HUES48 (cell line): ENCODE data around the gene HES2.

Source experiments
- H3K27ac ChIP-seq: one replicate; pipeline ENCODE4 v1.7.0; 2013; ENCODE audit warnings: low read depth, low read length, inconsistent platforms
- H3K27me3 ChIP-seq: 2 replicates; pipeline ENCODE4 v1.6.1; 2013; ENCODE audit warnings: mild to moderate bottlenecking, low read length; ENCODE audit not compliant: control insufficient read depth, insufficient read depth
- H3K36me3 ChIP-seq: 2 replicates; pipeline ENCODE4 v1.6.1; 2013; ENCODE audit warnings: low read length; ENCODE audit not compliant: control insufficient read depth, insufficient read depth
- H3K4me1 ChIP-seq: 2 replicates; pipeline ENCODE4 v1.6.1; 2013; ENCODE audit warnings: mild to moderate bottlenecking, low read length; ENCODE audit not compliant: control insufficient read depth, insufficient read depth
- H3K4me3 ChIP-seq: 2 replicates; pipeline ENCODE4 v1.5.1; 2013; ENCODE audit warnings: mild to moderate bottlenecking, low read depth, low read length
- H3K9ac ChIP-seq: 2 replicates; pipeline ENCODE4 v1.6.1; 2013; ENCODE audit warnings: mild to moderate bottlenecking, low read depth, low read length, moderate library complexity
- H3K9me3 ChIP-seq: 2 replicates; pipeline ENCODE4 v1.6.1; 2013; ENCODE audit warnings: low read length; ENCODE audit not compliant: control insufficient read depth, insufficient read depth

HES2 gene

GRCh38 chr1:6424000-6424565 is 4.4 kb upstream of the HES2 start:
- Histone ChIP-seq H3K4me3 (peak overlapping the region; percentile 34; the same call in 1 of the 2 replicates), H3K27ac (no peak overlapping the region), H3K36me3 (no peaks in the 10 kb centered on the region), H3K9me3 (no peaks in the 10 kb centered on the region), H3K27me3 (peaks cover 84% of the 10 kb centered on the region), H3K4me1 (peaks cover 3% of the 10 kb centered on the region; the same call in 1 of the 2 replicates), H3K9ac (no peak overlapping the region)

GRCh38 chr1:6423321-6423999 is 3.7 kb upstream of the HES2 start:
- H3K27me3 ChIP-seq = peaks cover 91% of the 10 kb centered on the region
- H3K4me3 ChIP-seq = peak overlapping the region; percentile 34; the same call in 1 of the 2 replicates
- no peaks in the 10 kb centered on the region for H3K9me3 ChIP-seq
- H3K36me3 ChIP-seq = no peaks in the 10 kb centered on the region
- H3K9ac ChIP-seq = no peak overlapping the region
- no peak overlapping the region for H3K27ac ChIP-seq
- H3K4me1 ChIP-seq = peaks cover 3% of the 10 kb centered on the region; the same call in 1 of the 2 replicates

GRCh38 chr1:6421266-6421665 is 1.5 kb upstream of the HES2 start:
- no peak overlapping the region for H3K9ac ChIP-seq
- no peaks in the 10 kb centered on the region for H3K36me3 ChIP-seq
- peaks cover 99% of the 10 kb centered on the region for H3K27me3 ChIP-seq
- no peak overlapping the region for H3K4me3 ChIP-seq
- H3K27ac ChIP-seq = no peak overlapping the region
- peaks cover 3% of the 10 kb centered on the region; the same call in 1 of the 2 replicates for H3K4me1 ChIP-seq
- no peaks in the 10 kb centered on the region for H3K9me3 ChIP-seq

- Histone ChIP-seq H3K27me3 (peaks cover 99% of the 10 kb centered on the region), H3K4me1 (peaks cover 3% of the 10 kb centered on the region; the same call in 1 of the 2 replicates)
Measured at GRCh38 chr1:6420454-6421042, 829 bp upstream of the HES2 start.

GRCh38 chr1:6419397-6419803 is 319 bp downstream of the HES2 start:
- Histone ChIP-seq H3K36me3 (no peaks in the 10 kb centered on the region), H3K27me3 (peaks cover 99% of the 10 kb centered on the region), H3K9ac (no peak overlapping the region), H3K4me1 (peaks cover 14% of the 10 kb centered on the region), H3K9me3 (no peaks in the 10 kb centered on the region), H3K4me3 (peak overlapping the region; percentile 56; the same call in 1 of the 2 replicates), H3K27ac (no peak overlapping the region)

More at GRCh38 chr1:6420454-6421042, 829 bp upstream of the HES2 start:
- H3K4me3 ChIP-seq = peak overlapping the region; percentile 56
- H3K36me3 ChIP-seq = no peaks in the 10 kb centered on the region
- H3K9ac ChIP-seq = no peak overlapping the region
- no peaks in the 10 kb centered on the region for H3K9me3 ChIP-seq
- H3K27ac ChIP-seq = no peak overlapping the region

GRCh38 chr1:6418668-6419396 is 887 bp downstream of the HES2 start:
- peaks cover 14% of the 10 kb centered on the region for H3K4me1 ChIP-seq
- H3K36me3 ChIP-seq = no peaks in the 10 kb centered on the region
- H3K27ac ChIP-seq = no peak overlapping the region
- no peaks in the 10 kb centered on the region for H3K9me3 ChIP-seq
- peaks cover 97% of the 10 kb centered on the region for H3K27me3 ChIP-seq
- no peak overlapping the region for H3K9ac ChIP-seq
- peak overlapping the region; percentile 56; the same call in 1 of the 2 replicates for H3K4me3 ChIP-seq

GRCh38 chr1:6417961-6418667 is 1.6 kb downstream of the HES2 start:
- peaks cover 92% of the 10 kb centered on the region for H3K27me3 ChIP-seq

GRCh38 chr1:6416906-6417305 is 2.8 kb downstream of the HES2 start:
- peaks cover 11% of the 10 kb centered on the region for H3K4me1 ChIP-seq
- H3K9ac ChIP-seq = no peak overlapping the region
- H3K9me3 ChIP-seq = no peaks in the 10 kb centered on the region
- peaks cover 87% of the 10 kb centered on the region for H3K27me3 ChIP-seq
- H3K27ac ChIP-seq = no peak overlapping the region
- no peaks in the 10 kb centered on the region for H3K36me3 ChIP-seq
- no peak overlapping the region for H3K4me3 ChIP-seq

More at GRCh38 chr1:6417961-6418667, 1.6 kb downstream of the HES2 start:
- H3K9ac ChIP-seq = no peak overlapping the region
- no peaks in the 10 kb centered on the region for H3K36me3 ChIP-seq
- H3K27ac ChIP-seq = no peak overlapping the region
- H3K4me1 ChIP-seq = peaks cover 11% of the 10 kb centered on the region
- H3K4me3 ChIP-seq = no peak overlapping the region
- no peaks in the 10 kb centered on the region for H3K9me3 ChIP-seq

GRCh38 chr1:6416295-6416656 is 3.4 kb downstream of the HES2 start:
- H3K9ac ChIP-seq = no peak overlapping the region
- peaks cover 81% of the 10 kb centered on the region for H3K27me3 ChIP-seq
- H3K9me3 ChIP-seq = no peaks in the 10 kb centered on the region
- H3K27ac ChIP-seq = no peak overlapping the region
- H3K36me3 ChIP-seq = no peaks in the 10 kb centered on the region
- H3K4me1 ChIP-seq = peaks cover 11% of the 10 kb centered on the region
- no peak overlapping the region for H3K4me3 ChIP-seq

GRCh38 chr1:6414881-6415626 is 4.7 kb downstream of the HES2 start:
- H3K36me3 ChIP-seq = no peaks in the 10 kb centered on the region
- no peak overlapping the region; the same call in 1 of the 2 replicates for H3K9ac ChIP-seq
- H3K27me3 ChIP-seq = peaks cover 68% of the 10 kb centered on the region
- no peak overlapping the region for H3K4me3 ChIP-seq
- H3K9me3 ChIP-seq = no peaks in the 10 kb centered on the region
- H3K4me1 ChIP-seq = peaks cover 11% of the 10 kb centered on the region
- no peak overlapping the region for H3K27ac ChIP-seq
